HepG2 (cell line): ENCODE results near the gene BPIFB2. TPM values are rescaled to one million over a fixed set of nuclear protein-coding genes. Genes with fewer than 3 reads are reported as not detected.

Experiments
- BORCS8-MEF2B ChIP-seq: sonication (generic); formaldehyde crosslinking; IDR thresholded peaks from 2 replicates; pipeline ENCODE4 v1.8.0; 2022; ENCODE audit warnings: mild to moderate bottlenecking, missing genetic modification reagents
- CEBPB ChIP-seq: IDR thresholded peaks from 2 replicates; pipeline ENCODE4 v1.6.1; 2011; ENCODE audit warnings: low read depth, low read length, improper control_type of control experiment, borderline replicate concordance
- ELF3 ChIP-seq: IDR thresholded peaks from 2 replicates; pipeline ENCODE4 v1.6.1; 2016; ENCODE audit warnings: missing genetic modification reagents, missing compliant biosample characterization
- MTF2 ChIP-seq: sonication (generic); formaldehyde crosslinking; IDR thresholded peaks from 2 replicates; pipeline ENCODE4 v1.5.0; 2020; ENCODE audit warnings: missing genetic modification reagents, borderline replicate concordance
- NR2F6 ChIP-seq, 2 experiments: IDR thresholded peaks; 2 replicates each; pipeline ENCODE4 v1.6.1; 2016; ENCODE audit warnings: antibody characterized with exemption in 1 of 2, mild to moderate bottlenecking in 1 of 2
- RXRB ChIP-seq: IDR thresholded peaks from 2 replicates; pipeline ENCODE4 v1.6.1; 2016; ENCODE audit warnings: borderline replicate concordance, missing genetic modification reagents, missing compliant biosample characterization
- TOE1 ChIP-seq: sonication (generic); formaldehyde crosslinking; IDR thresholded peaks from 2 replicates; pipeline ENCODE4 v1.4.0; 2020; ENCODE audit warnings: mild to moderate bottlenecking, missing genetic modification reagents
- WIZ ChIP-seq: sonication (generic); formaldehyde crosslinking; IDR thresholded peaks from 2 replicates; pipeline ENCODE4 v1.5.1; 2020; ENCODE audit warnings: mild to moderate bottlenecking, missing genetic modification reagents
- YEATS4 ChIP-seq: sonication (generic); formaldehyde crosslinking; IDR thresholded peaks from 2 replicates; pipeline ENCODE4 v1.4.0; 2020; ENCODE audit warnings: missing genetic modification reagents, borderline replicate concordance
- ZNF101 ChIP-seq: sonication (generic); formaldehyde crosslinking; IDR thresholded peaks from 2 replicates; pipeline ENCODE4 v1.4.0; 2020; ENCODE audit warnings: mild to moderate bottlenecking, low read depth, missing genetic modification reagents, borderline replicate concordance
- ZNF317 ChIP-seq: sonication (generic); formaldehyde crosslinking; IDR thresholded peaks from 2 replicates; pipeline ENCODE4 v1.5.0; 2020; ENCODE audit warnings: mild to moderate bottlenecking, missing genetic modification reagents
- ZNF318 ChIP-seq: sonication (generic); formaldehyde crosslinking; IDR thresholded peaks from 2 replicates; pipeline ENCODE4 v1.4.0; 2020; ENCODE audit warnings: mild to moderate bottlenecking, missing genetic modification reagents
- ZNF33B ChIP-seq: sonication (generic); formaldehyde crosslinking; IDR thresholded peaks from 2 replicates; pipeline ENCODE4 v1.5.1; 2020; ENCODE audit warnings: mild to moderate bottlenecking, missing genetic modification reagents
- polyA plus RNA-seq, 8 experiments: library from polyadenylated mRNA; depleted of rRNA in 3 of 8; stranded (reverse) in 7 of 8; unstranded in 1 of 8; fragments of >200 nt; fragmentation: Illumina TruSeq in 4 of 8; extraction: Trizol in 4 of 8; gene quantifications; 2 replicates each; pipeline versions ENCODE4 v1.2.1 to v1.2.3, GENCODE V29; 2011 to 2016; ENCODE audit warnings: low read depth in 4 of 8, missing spikeins in 1 of 8, mixed read lengths in 1 of 8; ENCODE audit not compliant: insufficient read depth in 1 of 8
- total RNA-seq, 5 experiments: library from RNA; depleted of rRNA; stranded (reverse); fragments of >200 nt; fragmentation: Illumina TruSeq; extraction: Trizol; gene quantifications; 2 replicates each; pipeline ENCODE4 v1.2.3, GENCODE V29; 2016; ENCODE audit warnings: low read depth in 1 of 5
- TF ChIP-seq, protein P1 (sequence below): sonication (generic); formaldehyde crosslinking; IDR thresholded peaks from 2 replicates; pipeline ENCODE4 v1.4.0; 2020; ENCODE audit warnings: missing genetic modification reagents, borderline replicate concordance
- TF ChIP-seq, protein P2 (sequence below): sonication (generic); formaldehyde crosslinking; IDR thresholded peaks from 2 replicates; pipeline ENCODE4 v1.5.1; 2020; ENCODE audit warnings: missing genetic modification reagents, mild to moderate bottlenecking, borderline replicate concordance

The BPIFB2 gene
- total and polyA plus RNA-seq, 2 of the 13 experiments (the other 11 are each of a cell fraction or from before 2014, with no cell fraction given): 54.5 to 902 TPM

DNA sequence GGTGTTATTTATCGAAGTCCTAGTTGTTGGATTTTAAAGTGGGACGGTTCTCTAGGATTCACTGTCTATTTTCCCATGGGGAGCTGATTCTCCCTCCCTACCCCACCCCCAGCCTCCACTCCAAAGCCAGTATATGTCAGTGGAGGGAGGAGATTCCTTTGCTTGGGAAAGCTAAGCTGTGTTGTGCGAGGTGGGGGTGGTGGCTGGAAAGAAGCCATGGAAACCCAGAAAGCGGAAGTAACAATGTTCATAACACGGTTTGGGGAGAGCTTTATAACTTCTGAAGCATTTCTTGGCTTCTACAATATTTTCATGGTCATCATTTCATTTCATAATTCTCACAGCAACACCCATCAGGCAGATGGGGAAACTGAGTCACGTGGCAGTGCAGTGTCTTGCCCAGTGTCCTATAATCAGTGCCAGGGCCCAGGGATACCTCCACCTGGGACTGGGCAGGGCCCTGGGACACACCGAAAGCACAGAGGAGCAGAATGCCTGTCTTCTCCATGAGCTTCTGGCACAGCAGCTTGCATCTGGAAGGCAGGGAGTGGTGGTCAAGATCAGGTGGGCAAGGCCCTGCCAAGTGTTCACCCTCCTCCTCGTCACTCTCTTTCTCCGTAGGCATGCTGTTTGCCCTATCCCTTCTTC, 7.8 kb upstream of the BPIFB2 start (continued):
- TF ChIP-seq, protein P1, sequence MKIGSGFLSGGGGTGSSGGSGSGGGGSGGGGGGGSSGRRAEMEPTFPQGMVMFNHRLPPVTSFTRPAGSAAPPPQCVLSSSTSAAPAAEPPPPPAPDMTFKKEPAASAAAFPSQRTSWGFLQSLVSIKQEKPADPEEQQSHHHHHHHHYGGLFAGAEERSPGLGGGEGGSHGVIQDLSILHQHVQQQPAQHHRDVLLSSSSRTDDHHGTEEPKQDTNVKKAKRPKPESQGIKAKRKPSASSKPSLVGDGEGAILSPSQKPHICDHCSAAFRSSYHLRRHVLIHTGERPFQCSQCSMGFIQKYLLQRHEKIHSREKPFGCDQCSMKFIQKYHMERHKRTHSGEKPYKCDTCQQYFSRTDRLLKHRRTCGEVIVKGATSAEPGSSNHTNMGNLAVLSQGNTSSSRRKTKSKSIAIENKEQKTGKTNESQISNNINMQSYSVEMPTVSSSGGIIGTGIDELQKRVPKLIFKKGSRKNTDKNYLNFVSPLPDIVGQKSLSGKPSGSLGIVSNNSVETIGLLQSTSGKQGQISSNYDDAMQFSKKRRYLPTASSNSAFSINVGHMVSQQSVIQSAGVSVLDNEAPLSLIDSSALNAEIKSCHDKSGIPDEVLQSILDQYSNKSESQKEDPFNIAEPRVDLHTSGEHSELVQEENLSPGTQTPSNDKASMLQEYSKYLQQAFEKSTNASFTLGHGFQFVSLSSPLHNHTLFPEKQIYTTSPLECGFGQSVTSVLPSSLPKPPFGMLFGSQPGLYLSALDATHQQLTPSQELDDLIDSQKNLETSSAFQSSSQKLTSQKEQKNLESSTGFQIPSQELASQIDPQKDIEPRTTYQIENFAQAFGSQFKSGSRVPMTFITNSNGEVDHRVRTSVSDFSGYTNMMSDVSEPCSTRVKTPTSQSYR (CRISPR knock-in tag): peak; percentile 38; the same call in 1 of the 2 replicates
- no peak for TF ChIP-seq NR2F6 (IDR thresholded peaks at IDR 0.05)
- no peak for TF ChIP-seq NR2F6 (CRISPR knock-in tag; IDR thresholded peaks at IDR 0.05)
- no peak for TF ChIP-seq MTF2 (CRISPR knock-in tag)
- TF ChIP-seq, protein P2, sequence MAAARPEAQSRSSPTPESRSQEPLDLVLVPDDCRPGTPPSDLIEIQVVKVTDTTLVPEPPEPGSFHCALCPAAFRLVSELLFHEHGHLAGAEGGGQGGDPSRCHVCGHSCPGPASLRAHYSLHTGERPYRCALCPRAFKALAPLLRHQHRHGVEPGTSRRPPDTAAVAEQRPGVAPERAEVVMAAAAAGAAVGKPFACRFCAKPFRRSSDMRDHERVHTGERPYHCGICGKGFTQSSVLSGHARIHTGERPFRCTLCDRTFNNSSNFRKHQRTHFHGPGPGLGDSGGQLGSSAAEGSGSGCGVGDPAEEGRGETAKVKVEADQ (CRISPR knock-in tag): no peak
- no peak for TF ChIP-seq TOE1
- TF ChIP-seq RXRB (CRISPR knock-in tag): no peak
- TF ChIP-seq ZNF33B (CRISPR knock-in tag): no peak
- TF ChIP-seq YEATS4 (CRISPR knock-in tag): no peak
- no peak for TF ChIP-seq ZNF318 (CRISPR knock-in tag)
- no peak for TF ChIP-seq ZNF101 (CRISPR knock-in tag)
- TF ChIP-seq ELF3 (CRISPR knock-in tag): peak; percentile 42
- TF ChIP-seq ZNF317 (CRISPR knock-in tag): no peak
- TF ChIP-seq CEBPB: peak; percentile 73
- no peak for TF ChIP-seq BORCS8-MEF2B
- TF ChIP-seq WIZ: no peak
